Uterus (tissue), 4 donors: ENCODE data around the gene PDLIM7. TPM values are rescaled to one million over a fixed set of nuclear protein-coding genes. Genes with fewer than 3 reads are reported as not detected.

Source experiments
- DNase-seq, 2 donors: peaks; one replicate each; pipeline ENCODE4 v3.0.0-alpha.2; 2019 to 2020
- H3K27ac ChIP-seq, 2 donors: fragments of 200-600 bp; sonication (generic); 1 replicate in 1 of 2; 2 replicates in 1 of 2; pipeline ENCODE4 v1.5.1; 2016 to 2018
- H3K27me3 ChIP-seq, 2 donors: fragments of 200-600 bp; sonication (generic); one replicate each; pipeline ENCODE4 v1.5.1; 2018 to 2019; ENCODE audit warnings: control low read depth in 1 of 2
- H3K36me3 ChIP-seq, 2 donors: fragments of 200-600 bp; sonication (generic); one replicate each; pipeline ENCODE4 v1.5.1; 2019; ENCODE audit warnings: control low read depth in 1 of 2
- H3K4me1 ChIP-seq, 2 donors: fragments of 200-600 bp; sonication (generic); one replicate each; pipeline ENCODE4 v1.5.1; 2018 to 2019; ENCODE audit warnings: control low read depth in 1 of 2
- H3K4me3 ChIP-seq, 2 donors: fragments of 200-600 bp; sonication (generic); 1 replicate in 1 of 2; 2 replicates in 1 of 2; pipeline ENCODE4 v1.5.1; 2018 to 2019; ENCODE audit warnings: mild to moderate bottlenecking in 1 of 2
- H3K9me3 ChIP-seq, 2 donors: fragments of 200-600 bp; sonication (generic); one replicate each; pipeline ENCODE4 v1.5.1; 2019; ENCODE audit warnings: control low read depth in 1 of 2
- CTCF ChIP-seq, 4 experiments: fragments of 200-600 bp in 2 of 4; fragments of 450-650 bp in 2 of 4; sonication (generic) in 2 of 4; IDR thresholded peaks; one replicate each; pipeline ENCODE4 v1.5.1; 2016 to 2019; ENCODE audit warnings: antibody characterized with exemption in 4 of 4, mild to moderate bottlenecking in 2 of 4, moderate library complexity in 1 of 4
- POLR2A ChIP-seq, 2 donors: fragments of 450-650 bp; IDR thresholded peaks; one replicate each; pipeline ENCODE4 v1.6.1; 2016; ENCODE audit warnings: antibody characterized with exemption in 2 of 2, mild to moderate bottlenecking in 1 of 2, moderate library complexity in 1 of 2
- intact Hi-C: fragments of 100-400 bp; cut with DNase I; formaldehyde crosslinking; loops from one replicate; pipeline ENCODE4 v1.15.1; 2023; ENCODE audit warnings: low total_unique reads
- total RNA-seq, 4 donors: library from RNA; depleted of rRNA in 3 of 4; stranded (reverse); fragments of >200 nt in 3 of 4; gene quantifications; one replicate each; pipeline versions ENCODE4 v1.1.0 to v1.2.4, GENCODE V29; 2014 to 2023
- donor health status: DM: yes; HTN: yes; CAD: no.

Gene PDLIM7
- total RNA-seq, 4 donors from 2014 or later = 102 to 543 (median 193) TPM

- Histone ChIP-seq H3K4me1 (peaks cover 0 to 3% of the 10 kb centered on the region in 2 donors), H3K27me3 (no peaks in the 10 kb centered on the region), H3K27ac (no peak overlapping the region), H3K9me3 (no peaks in the 10 kb centered on the region), H3K4me3 (no peak overlapping the region), H3K36me3 (no peaks in the 10 kb centered on the region)
- TF ChIP-seq POLR2A (IDR thresholded peaks at IDR 0.05) (no peak), CTCF (IDR thresholded peaks at IDR 0.05) (no peak)
- intact Hi-C loops = no loop called here
- no peak for DNase-seq
Observed at GRCh38 chr5:177519463-177520235, 22.2 kb upstream of the PDLIM7 start.

GRCh38 chr5:177516601-177517568 lies 19.5 kb upstream of the PDLIM7 start, which contains the start of gene DDX41:
TSS of gene DDX41 (minus strand) at chr5:177516961. CDS start at chr5:177516945, 16 bp downstream.
- Histone ChIP-seq H3K36me3 (no peaks in the 10 kb centered on the region), H3K9me3 (no peaks in the 10 kb centered on the region), H3K27ac (peak within 1 kb of the TSS; percentile 71 to 80), H3K27me3 (no peaks in the 10 kb centered on the region), H3K4me1 (peaks cover 0 to 3% of the 10 kb centered on the region in 2 donors), H3K4me3 (peak within 1 kb of the TSS; percentile 79 to 99)
- peak; percentile 97 for DNase-seq
- intact Hi-C loops = no loop called here
- peak; percentile 23 to 30 for TF ChIP-seq POLR2A (IDR thresholded peaks at IDR 0.05)
- peak in 1 of 4 experiments; percentile 9 for TF ChIP-seq CTCF (IDR thresholded peaks at IDR 0.05)

- TF ChIP-seq POLR2A (IDR thresholded peaks at IDR 0.05) (no peak), CTCF (IDR thresholded peaks at IDR 0.05) (no peak)
- Histone ChIP-seq H3K27me3 (no peaks in the 10 kb centered on the region), H3K4me3 (no peak overlapping the region), H3K4me1 (peaks cover 0 to 3% of the 10 kb centered on the region in 2 donors), H3K9me3 (no peaks in the 10 kb centered on the region), H3K27ac (no peak overlapping the region), H3K36me3 (no peaks in the 10 kb centered on the region)
- intact Hi-C loops = no loop called here
- DNase-seq = no peak
Observed at GRCh38 chr5:177515580-177515979, 18.2 kb upstream of the PDLIM7 start.

- H3K9me3 ChIP-seq = no peaks in the 10 kb centered on the region
- H3K4me3 ChIP-seq = no peak overlapping the region
- peaks cover 0 to 3% of the 10 kb centered on the region in 2 donors for H3K4me1 ChIP-seq
- H3K27me3 ChIP-seq = no peaks in the 10 kb centered on the region
- H3K27ac ChIP-seq = no peak overlapping the region
- intact Hi-C loops = no loop called here
- TF ChIP-seq POLR2A (IDR thresholded peaks at IDR 0.05) (no peak), CTCF (IDR thresholded peaks at IDR 0.05) (no peak)
- DNase-seq = no peak
- no peaks in the 10 kb centered on the region for H3K36me3 ChIP-seq
Observed at GRCh38 chr5:177514541-177514940, 17.1 kb upstream of the PDLIM7 start.
